HCT116 (cell line): Measurements from ENCODE around the gene SLC25A21. TPM values are rescaled to one million over a fixed set of nuclear protein-coding genes. Genes with fewer than 3 reads are reported as not detected.

Experiments
- ATAC-seq: fragments of 200-7000 bp; cut with Tn5 transposase; 2 replicates; pipeline ENCODE4 v1.9.1; 2020; ENCODE audit warnings: mild to moderate bottlenecking, moderate library complexity
- BruUV-seq: library from RNA; stranded (reverse); fragments of 400-500 nt; replicated peaks from 2 replicates; lab custom pipeline; 2021; lab: Mats Ljungman, UMichigan
- CTCF ChIA-PET: fragments of 300-600 bp; sonication (Branson Sonifier 250); formaldehyde crosslinking; loops from one replicate; lab custom pipeline; 2021; ENCODE audit warnings: antibody characterized with exemption; lab: Charles Lee
- POLR2A ChIA-PET: fragments of 300-600, 350-600 bp; sonication (Branson Sonifier 250); formaldehyde crosslinking; loops from one replicate; lab custom pipeline; 2021; ENCODE audit warnings: antibody characterized with exemption; lab: Charles Lee
- RAD21 ChIA-PET, 2 experiments: fragments of 300-600 bp; sonication (Branson Sonifier 250); formaldehyde crosslinking; loops; one replicate each; lab custom pipeline; 2023; ENCODE audit warnings: low total read pairs in 2 of 2; ENCODE audit not compliant: uncharacterized antibody in 2 of 2, unreplicated experiment in 2 of 2, low non-redundant PET in 1 of 2; lab: Charles Lee
- DNase-seq: peaks from one replicate; pipeline ENCODE4 v3.0.0-alpha.2; 2010; ENCODE audit warnings: low read depth, low spot score
- H2AFZ ChIP-seq: fragments of 200-600 bp; shearing (Covaris generic), sonication (generic); 2 replicates; pipeline ENCODE4 v1.6.1; 2017; ENCODE audit warnings: low read depth, mixed run types, mixed read lengths, antibody characterized with exemption, low read length; ENCODE audit not compliant: poor library complexity, severe bottlenecking
- H3K27ac ChIP-seq: 2 replicates; pipeline ENCODE4 v1.5.1; 2012; ENCODE audit warnings: low read depth, low read length
- H3K27me3 ChIP-seq: fragments of 200-600 bp; sonication (generic); 2 replicates; pipeline ENCODE4 v1.6.1; 2016; ENCODE audit warnings: mixed run types, low read length, mixed read lengths; ENCODE audit not compliant: insufficient read depth
- H3K36me3 ChIP-seq, 2 experiments: fragments of 200-500 bp in 1 of 2; fragments of 200-600 bp in 1 of 2; sonication (Bioruptor generic) in 1 of 2; sonication (generic) in 1 of 2; 2 replicates each; pipeline versions ENCODE4 v1.5.1 to v1.6.1; 2014 to 2016; ENCODE audit warnings: low read length in 2 of 2, inconsistent platforms in 1 of 2, mixed read lengths in 1 of 2, mixed run types in 1 of 2; ENCODE audit not compliant: insufficient read depth in 2 of 2, control insufficient read depth in 1 of 2
- H3K4me1 ChIP-seq, 2 experiments: fragments of 200-600 bp in 1 of 2; sonication (generic) in 1 of 2; 2 replicates each; pipeline versions ENCODE4 v1.5.1 to v1.6.1; 2012 to 2017; ENCODE audit warnings: low read length in 2 of 2, inconsistent platforms in 1 of 2, mild to moderate bottlenecking in 1 of 2, mixed read lengths in 1 of 2, mixed run types in 1 of 2, moderate library complexity in 1 of 2; ENCODE audit not compliant: insufficient read depth in 2 of 2, control insufficient read depth in 1 of 2
- H3K4me2 ChIP-seq: fragments of 200-600 bp; sonication (generic); 2 replicates; pipeline ENCODE4 v1.6.1; 2017; ENCODE audit warnings: mixed run types, low read length, mixed read lengths
- H3K4me3 ChIP-seq, 2 experiments: fragments of 200-600 bp in 1 of 2; sonication (generic) in 1 of 2; replicated peaks in 1 of 2; 2 replicates each; pipeline ENCODE4 v1.5.1; 2011 to 2016; ENCODE audit warnings: low read length in 2 of 2, control low read depth in 1 of 2, low read depth in 1 of 2, mild to moderate bottlenecking in 1 of 2, mixed read lengths in 1 of 2, mixed run types in 1 of 2
- H3K79me2 ChIP-seq: fragments of 200-600 bp; sonication (generic); 2 replicates; pipeline ENCODE4 v1.6.1; 2017; ENCODE audit warnings: mild to moderate bottlenecking, mixed run types, low read length, moderate library complexity, mixed read lengths; ENCODE audit not compliant: insufficient read depth
- H3K9ac ChIP-seq: fragments of 200-600 bp; sonication (generic); 2 replicates; pipeline ENCODE4 v1.6.1; 2016; ENCODE audit warnings: low read length, mixed read lengths
- H3K9me2 ChIP-seq: fragments of 200-600 bp; sonication (generic), shearing (Covaris generic); 2 replicates; pipeline ENCODE4 v1.6.1; 2017; ENCODE audit warnings: mixed run types, mild to moderate bottlenecking, moderate library complexity; ENCODE audit not compliant: insufficient read depth
- H3K9me3 ChIP-seq, 2 experiments: fragments of 200-500 bp in 1 of 2; fragments of 200-600 bp in 1 of 2; sonication (Bioruptor generic) in 1 of 2; sonication (generic) in 1 of 2; 2 replicates each; pipeline ENCODE4 v1.6.1; 2014 to 2017; ENCODE audit warnings: low read length in 2 of 2, mixed read lengths in 2 of 2, inconsistent platforms in 1 of 2, low read depth in 1 of 2, mild to moderate bottlenecking in 1 of 2, mixed run types in 1 of 2, moderate library complexity in 1 of 2; ENCODE audit not compliant: control insufficient read depth in 1 of 2, insufficient read depth in 1 of 2
- H4K20me1 ChIP-seq: fragments of 200-600 bp; sonication (generic), shearing (Covaris generic); 2 replicates; pipeline ENCODE4 v1.6.1; 2017; ENCODE audit warnings: mixed run types, mild to moderate bottlenecking, moderate library complexity; ENCODE audit not compliant: insufficient read depth
- CBX3 ChIP-seq: IDR thresholded peaks from 2 replicates; pipeline ENCODE4 v1.6.1; 2012; ENCODE audit warnings: low read depth
- CEBPB ChIP-seq: IDR thresholded peaks from 2 replicates; pipeline ENCODE4 v1.6.1; 2012; ENCODE audit warnings: low read depth
- EGR1 ChIP-seq: IDR thresholded peaks from 2 replicates; pipeline ENCODE4 v1.6.1; 2012; ENCODE audit warnings: low read depth
- EZH2phosphoT487 ChIP-seq: fragments of 200-600 bp; IDR thresholded peaks from 2 replicates; pipeline ENCODE4 v1.6.1; 2018; ENCODE audit warnings: antibody characterized with exemption, borderline replicate concordance
- JUND ChIP-seq: IDR thresholded peaks from 2 replicates; pipeline ENCODE4 v1.6.1; 2012
- POLR2A ChIP-seq: IDR thresholded peaks from 2 replicates; pipeline ENCODE4 v1.7.0; 2011; ENCODE audit warnings: borderline replicate concordance; ENCODE audit not compliant: insufficient read depth, insufficient read length; ENCODE audit errors: extremely low read depth
- RAD21 ChIP-seq: IDR thresholded peaks from 2 replicates; pipeline ENCODE4 v1.6.1; 2012; ENCODE audit warnings: low read depth, mild to moderate bottlenecking
- SIN3A ChIP-seq: IDR thresholded peaks from 2 replicates; pipeline ENCODE4 v1.6.1; 2012; ENCODE audit warnings: low read depth
- SRF ChIP-seq: IDR thresholded peaks from 2 replicates; pipeline ENCODE4 v1.6.1; 2012; ENCODE audit warnings: low read depth
- ZFX ChIP-seq: fragments of 450-650 bp; IDR thresholded peaks from 2 replicates; pipeline ENCODE4 v1.6.1; 2017
- ZNF274 ChIP-seq: fragments of 200-500 bp; sonication (Bioruptor generic); IDR thresholded peaks from 2 replicates; pipeline ENCODE4 v1.6.1; 2014; ENCODE audit warnings: mild to moderate bottlenecking, low read depth, low read length, inconsistent platforms
- intact Hi-C: fragments of 100-400 bp; cut with micrococcal nuclease; formaldehyde crosslinking; loops from 2 replicates; pipeline ENCODE4 v1.10.0; 2022
- total RNA-seq: library from RNA; stranded (reverse); gene quantifications from one replicate; pipeline ENCODE4 v1.2.1, GENCODE V29; 2021; ENCODE audit not compliant: unreplicated experiment
- TF ChIP-seq, protein P1 (sequence below): IDR thresholded peaks from 2 replicates; pipeline ENCODE4 v1.6.1; 2012

The SLC25A21 gene
- total RNA-seq, 1 experiment from 2014 or later = 3.5 TPM

DNA sequence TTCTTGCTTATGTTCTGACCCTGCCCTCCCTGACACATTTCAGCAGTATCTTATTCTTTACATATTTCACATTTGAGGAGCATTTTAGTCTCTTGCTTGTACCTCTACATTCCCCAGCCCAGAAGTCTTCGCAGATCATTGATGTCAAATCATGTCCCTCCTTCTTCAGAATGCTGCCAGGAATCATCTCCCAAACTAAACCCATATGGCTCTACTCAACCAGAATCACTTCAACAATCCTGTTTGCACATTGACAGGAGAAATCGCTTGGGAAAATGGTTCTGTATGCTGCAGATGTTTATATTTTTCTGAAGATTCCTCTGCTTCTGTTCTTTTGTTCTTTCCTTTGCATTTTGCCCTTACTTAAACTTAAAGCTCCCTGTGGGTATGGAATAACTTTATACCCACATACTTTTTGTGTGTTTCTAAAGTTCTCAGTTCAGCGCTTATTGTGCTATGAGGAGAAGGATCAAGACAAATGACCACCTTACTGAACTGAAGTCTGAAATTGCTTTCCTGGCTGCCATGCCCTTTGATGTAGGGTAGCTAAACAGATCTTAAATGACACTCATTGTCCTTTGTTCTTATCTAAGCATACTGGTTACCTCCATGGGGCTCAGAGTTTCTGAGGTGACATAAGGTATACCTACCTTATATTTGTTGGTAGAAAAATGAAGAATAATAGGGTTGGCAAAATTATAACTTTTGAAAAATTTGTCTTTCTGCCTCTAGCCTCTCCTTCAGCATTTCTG lies 134.6 kb downstream of the SLC25A21 start (continued):
- TF ChIP-seq RAD21 (no peak), CBX3 (no peak), POLR2A (no peak), ZNF274 (no peak), CEBPB (no peak), SRF (no peak), EGR1 (no peak)
- TF ChIP-seq, protein P1, sequence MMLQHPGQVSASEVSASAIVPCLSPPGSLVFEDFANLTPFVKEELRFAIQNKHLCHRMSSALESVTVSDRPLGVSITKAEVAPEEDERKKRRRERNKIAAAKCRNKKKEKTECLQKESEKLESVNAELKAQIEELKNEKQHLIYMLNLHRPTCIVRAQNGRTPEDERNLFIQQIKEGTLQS = no peak

DNA sequence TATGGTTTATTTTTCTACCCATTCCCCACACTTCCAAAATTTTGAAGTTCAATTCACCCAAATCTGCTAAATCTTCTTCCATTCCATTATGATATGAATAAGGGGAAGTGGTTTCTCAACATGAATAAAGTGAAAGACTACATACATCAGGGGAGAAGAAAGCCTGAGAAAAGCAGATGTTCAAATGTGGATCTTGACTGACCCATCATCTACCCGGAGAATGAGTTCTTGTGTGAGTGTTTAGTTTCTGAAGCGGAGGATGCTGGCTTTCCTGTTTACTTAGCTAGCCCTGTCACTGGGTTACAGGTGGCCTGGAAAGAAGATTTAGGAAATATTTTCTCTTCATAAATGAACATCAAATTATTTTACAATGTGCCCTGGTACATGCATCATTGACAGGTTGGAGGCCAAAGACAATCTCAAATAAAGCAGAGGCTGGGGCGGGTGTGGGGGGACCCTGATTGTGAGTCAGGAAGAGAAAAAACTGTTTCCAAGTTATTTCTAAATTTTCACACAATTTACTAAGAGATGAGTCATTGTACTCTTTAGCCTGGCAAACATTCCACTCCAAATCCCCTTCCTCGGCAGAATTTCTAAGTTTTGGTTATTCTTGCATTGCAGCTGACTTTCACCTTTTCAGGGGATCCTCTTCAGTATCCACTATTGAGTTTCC lies 135.6 kb downstream of the SLC25A21 start:
- Histone ChIP-seq H3K4me1 (peaks cover 0 to 5% of the 10 kb centered on the region in 2 experiments; a peak in 1 of 4 replicates), H3K9me3 (no peaks in the 10 kb centered on the region), H3K27me3 (no peaks in the 10 kb centered on the region), H3K79me2 (no peaks in the 10 kb centered on the region), H3K36me3 (no peaks in the 10 kb centered on the region), H3K9ac (no peak overlapping the region), H3K4me3 (no peak overlapping the region), H3K9me2 (no peaks in the 10 kb centered on the region), H3K27ac (no peak overlapping the region), H2AFZ (no peak overlapping the region), H4K20me1 (no peaks in the 10 kb centered on the region), H3K4me2 (no peak overlapping the region)
- TF ChIP-seq EZH2phosphoT487 = no peak
- TF ChIP-seq JUND = no peak
- no peak for TF ChIP-seq RAD21
- no peak for TF ChIP-seq EGR1
- no peak for TF ChIP-seq ZFX
- TF ChIP-seq, protein P1 = no peak
- no peak for TF ChIP-seq SIN3A
- no peak for TF ChIP-seq CBX3
- no peak for DNase-seq
- no peak for ATAC-seq
- ChIA-PET CTCF (no interaction called here), RAD21 (no interaction called here), POLR2A (no interaction called here)
- intact Hi-C loops = no loop called here
- BruUV-seq = no TSS peak
